Retina (tissue), 1 donor: ENCODE results near the gene LCLAT1.

ENCODE experiments used
- DNase-seq: peaks from one replicate; pipeline ENCODE4 v3.0.0-alpha.2; 2016

The LCLAT1 gene

DNA sequence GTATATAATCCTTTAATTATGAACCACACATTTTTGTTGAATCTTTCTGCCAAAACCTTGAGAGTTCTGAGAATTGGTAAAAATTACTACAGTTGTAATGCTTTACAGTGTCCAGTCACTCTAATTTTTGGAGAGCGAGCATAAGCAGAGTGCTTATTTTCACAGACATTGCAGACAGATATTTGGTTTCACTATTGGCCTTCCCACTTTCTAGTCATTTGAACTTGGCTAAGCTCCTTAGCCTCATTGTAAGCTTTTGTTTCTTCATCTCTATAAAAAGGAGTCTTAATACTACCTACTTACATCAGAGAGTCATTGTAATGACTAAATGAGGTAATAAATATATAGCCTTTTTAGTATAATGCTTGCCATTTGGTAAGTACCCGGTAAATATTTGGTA is 80.4 kb downstream of the LCLAT1 start:
- DNase-seq, result no peak

DNA sequence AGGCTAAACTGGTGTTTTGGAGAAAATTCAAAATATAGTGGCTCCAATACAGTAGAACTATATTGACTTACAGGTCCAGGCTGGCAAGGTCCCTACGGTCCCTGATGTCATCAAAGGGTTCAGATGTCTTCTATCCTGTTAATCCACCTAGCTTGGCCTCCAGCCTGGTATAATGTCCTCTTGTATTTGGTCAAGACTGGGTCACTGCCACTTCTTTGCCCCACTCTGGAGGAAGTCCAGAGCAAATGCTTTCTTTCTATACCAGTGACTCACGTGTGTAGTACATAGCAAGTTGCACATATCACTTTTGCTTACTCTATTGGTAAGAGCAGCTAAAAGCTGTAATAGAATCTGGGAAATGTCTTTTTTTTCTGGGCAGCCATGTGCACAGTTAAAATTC is 80.8 kb downstream of the LCLAT1 start:
- no peak for DNase-seq

DNA sequence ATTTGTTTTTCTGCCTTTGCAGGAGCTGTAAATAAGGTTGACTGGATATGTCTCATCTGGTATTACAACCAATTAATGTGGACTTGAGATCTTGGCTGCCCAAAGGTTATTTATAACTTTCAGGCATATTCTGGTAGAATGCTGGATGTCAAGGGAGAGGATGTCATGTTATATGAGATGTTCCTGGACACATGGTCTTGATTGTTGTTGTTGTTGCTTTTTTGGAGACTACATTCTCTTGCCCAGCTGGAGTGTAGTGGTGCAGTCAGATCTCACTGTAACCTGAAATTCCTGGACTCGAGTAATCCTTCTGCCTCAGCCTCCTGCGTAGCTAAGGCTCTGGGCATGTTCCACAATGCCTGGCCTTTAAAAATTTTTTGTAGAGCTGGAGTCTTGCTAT is 83.3 kb downstream of the LCLAT1 start:
- DNase-seq, result no peak

DNA sequence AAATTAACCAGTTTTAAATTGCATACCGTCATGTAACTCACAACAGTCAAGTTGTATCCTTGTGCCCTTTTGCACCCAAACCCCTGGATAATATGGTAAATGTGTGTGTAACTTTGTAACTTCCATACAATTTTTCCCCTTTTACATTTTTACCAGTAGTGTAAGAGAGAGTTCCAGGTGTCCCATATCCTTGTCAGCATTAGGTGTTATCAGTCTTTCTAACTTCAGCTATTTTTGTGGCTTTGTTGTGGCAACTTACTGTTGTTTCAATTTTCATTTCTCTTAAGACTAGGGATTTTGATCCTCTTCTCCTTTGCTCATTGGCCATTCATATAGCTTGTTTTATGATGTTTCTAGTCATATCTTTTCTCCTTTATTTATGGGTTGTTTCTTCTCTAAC is 94.6 kb downstream of the LCLAT1 start:
- DNase-seq, result no peak

DNA sequence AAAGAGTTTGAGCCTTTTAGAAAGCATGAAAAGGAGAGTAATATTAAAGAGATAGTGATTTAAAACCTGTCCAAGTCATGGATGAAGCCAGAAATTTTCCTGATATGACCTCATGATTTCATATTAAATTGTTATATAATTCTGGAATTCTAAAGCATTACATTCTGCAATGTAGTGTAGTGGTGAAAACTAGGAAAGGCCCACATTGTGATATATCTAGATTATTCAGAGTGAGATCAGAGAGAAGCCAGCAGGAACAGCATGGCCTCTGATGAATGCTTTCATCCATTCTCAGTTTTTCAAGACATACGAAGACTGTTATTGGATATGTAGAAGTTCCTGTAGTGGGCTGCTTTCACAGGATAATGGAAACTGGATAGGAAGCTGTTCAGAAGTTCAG is 98.8 kb downstream of the LCLAT1 start:
- no peak for DNase-seq

DNA sequence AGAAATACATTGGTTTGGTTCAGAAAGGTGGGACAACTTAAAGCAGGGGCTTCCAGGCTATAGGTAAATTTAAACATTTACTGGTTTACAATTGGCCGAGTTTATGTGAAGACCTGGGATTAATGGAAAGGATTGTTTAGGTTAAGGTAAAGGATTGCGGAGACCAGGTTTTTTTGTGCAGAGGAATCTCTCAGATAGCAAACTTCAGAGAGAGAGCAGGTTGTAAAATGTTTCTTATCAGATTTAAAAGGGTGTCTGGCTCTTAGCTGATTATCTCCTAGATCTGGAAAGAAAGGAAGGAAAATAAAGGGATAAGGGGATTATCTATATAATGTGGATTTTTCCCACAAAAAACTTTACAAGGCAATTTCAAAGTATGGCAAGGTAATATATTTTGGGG is 101.3 kb downstream of the LCLAT1 start:
- no peak for DNase-seq

DNA sequence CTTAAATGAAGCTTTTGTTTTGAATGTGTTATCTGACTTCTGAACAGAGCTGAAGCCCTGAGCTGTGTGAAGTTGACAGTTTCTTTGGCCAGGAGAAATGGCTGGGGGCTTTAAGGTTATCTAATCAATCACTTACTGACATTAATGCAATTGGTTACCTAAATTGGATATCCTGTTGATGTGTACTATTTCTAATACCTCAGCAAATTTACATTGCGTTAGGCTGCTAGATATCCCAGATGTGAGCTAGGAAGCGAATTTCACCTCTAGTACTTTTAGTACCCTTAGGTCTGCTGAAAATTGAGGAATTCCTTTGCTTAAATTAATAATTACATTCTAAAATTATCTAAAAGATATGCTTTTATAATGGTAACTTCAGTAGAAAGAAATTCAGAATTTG is 102.0 kb downstream of the LCLAT1 start:
- DNase-seq, result no peak

DNA sequence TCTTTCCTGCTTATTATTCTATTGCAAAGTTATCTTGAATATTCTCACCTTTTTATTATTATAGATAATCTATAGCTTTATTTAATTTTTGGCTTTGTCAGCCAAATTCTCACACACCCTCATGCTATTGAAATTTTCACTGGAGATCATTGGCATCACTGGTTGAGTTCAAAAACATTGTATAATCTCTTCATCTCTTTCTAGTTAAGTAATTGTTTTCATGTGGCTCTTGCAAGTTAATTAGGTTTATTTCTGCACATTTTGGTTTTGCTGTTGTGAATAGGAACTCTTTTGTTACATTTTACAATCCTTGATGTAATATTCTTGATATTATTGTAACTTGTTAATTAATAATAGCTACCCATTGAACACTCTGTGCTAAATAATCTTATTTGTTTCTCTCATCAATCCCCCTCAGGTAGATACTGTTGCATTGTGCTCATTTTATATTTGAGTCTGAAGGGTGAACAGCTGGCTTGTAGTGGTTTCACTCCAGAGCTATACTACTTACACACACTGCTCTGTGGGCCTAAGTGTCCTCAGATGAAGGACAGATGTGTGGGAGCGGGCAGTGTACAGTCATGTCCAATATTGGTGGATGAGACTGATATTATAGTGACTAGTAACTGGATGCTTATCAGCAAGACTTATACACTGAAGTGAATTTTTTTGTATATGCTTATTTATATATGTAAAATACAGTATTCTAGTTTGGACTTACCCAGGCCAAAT is 112.7 kb downstream of the LCLAT1 start:
- DNase-seq, result no peak

DNA sequence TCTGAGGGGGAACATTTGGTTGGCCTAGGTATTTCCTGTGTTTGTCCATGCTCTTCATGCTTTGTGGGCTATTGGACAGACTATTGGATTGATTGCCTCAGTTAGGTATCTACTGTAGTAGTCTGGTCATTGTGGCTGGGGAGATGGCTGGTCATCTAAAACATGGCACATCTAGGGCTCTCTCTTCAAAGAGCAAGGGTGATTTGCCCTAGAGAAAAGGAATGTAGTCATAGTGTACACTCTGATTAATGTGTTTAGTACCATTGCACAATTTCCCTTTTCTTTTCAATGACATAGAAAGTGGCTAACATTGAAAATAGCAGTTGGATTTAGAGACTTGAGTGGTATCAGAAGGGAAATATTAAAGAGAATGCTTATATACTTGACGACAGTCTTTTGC is 114.3 kb downstream of the LCLAT1 start:
- DNase-seq, result no peak

DNA sequence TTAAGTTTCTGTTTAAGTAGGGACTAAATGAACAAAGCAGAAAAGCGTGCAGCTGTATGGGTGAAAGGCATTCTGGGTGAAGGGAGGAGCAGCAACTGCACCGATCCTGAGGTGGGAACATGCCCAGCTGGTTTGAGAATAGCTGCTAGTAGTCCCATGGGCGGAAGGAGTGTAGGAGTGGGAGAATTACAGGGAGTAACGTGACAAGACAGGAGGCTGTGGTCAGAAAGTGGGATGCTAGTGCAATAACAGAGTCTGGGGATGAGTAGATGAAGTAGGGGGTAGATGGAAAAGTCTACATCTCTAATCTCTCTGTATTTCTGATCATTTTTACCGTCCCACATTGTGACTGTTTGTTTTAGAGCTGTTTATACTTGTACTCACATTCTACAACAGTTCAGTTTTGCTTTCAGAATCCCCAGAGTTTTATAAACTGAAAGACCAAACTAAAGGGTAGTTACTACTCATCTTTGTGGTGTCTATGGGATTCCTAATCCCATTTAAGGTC is 118.9 kb downstream of the LCLAT1 start:
- DNase-seq, result peak; percentile 6

DNA sequence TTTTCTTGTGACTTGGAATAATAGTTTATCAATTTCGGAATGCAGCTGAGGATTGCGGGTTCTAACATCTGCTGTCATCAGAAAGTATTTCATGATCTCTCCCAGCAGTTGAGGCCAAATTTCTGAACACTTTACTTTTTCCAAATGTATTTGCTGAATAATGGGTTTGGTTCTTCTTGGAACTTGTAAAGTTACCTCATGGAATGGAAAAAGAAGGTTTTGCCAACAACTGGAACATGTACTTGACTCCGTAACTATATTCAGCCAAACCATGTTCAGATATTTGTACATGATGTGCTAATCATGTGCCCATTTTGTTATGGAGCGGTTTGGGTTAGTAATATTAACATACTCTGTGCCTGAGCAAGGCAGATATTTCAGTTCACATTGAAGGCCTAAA is 119.6 kb downstream of the LCLAT1 start:
- DNase-seq, result no peak

DNA sequence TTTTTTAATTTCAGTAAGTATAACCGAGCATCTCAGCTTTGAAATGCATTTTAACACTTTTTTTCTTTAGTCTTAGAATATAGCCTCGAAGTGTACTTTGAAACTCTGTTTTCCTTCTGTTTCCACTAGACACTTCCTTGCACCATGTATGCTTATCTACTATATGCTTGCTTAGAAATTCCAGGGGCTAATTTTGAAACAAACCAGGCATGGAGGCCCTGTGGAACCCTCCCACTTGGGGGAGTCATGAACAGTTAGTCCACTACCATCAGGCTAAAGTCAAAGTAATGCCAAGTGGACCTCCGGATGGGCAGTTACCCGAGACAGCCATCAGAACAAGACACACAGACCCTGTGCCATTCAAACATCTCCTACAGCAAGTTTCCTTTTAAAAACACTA is 120.3 kb downstream of the LCLAT1 start:
- no peak for DNase-seq

DNA sequence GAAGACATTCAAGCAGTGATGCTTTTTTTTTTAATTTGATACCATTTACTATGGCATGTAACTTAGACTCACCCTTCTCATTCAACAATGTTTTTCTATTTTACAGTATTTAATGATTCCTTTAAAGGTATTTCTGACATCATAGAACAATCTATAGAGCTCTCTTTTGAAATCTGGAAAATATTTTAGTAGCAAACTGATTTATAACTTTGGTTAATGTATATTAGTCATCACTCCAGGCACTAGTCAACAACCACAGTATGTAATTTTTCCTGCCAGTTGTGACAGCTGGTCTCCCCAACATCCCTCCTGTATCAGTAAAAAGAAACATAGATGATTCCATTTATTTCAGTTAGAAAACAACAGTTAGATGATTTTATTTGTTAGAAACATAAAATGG is 122.9 kb downstream of the LCLAT1 start:
- no peak for DNase-seq

DNA sequence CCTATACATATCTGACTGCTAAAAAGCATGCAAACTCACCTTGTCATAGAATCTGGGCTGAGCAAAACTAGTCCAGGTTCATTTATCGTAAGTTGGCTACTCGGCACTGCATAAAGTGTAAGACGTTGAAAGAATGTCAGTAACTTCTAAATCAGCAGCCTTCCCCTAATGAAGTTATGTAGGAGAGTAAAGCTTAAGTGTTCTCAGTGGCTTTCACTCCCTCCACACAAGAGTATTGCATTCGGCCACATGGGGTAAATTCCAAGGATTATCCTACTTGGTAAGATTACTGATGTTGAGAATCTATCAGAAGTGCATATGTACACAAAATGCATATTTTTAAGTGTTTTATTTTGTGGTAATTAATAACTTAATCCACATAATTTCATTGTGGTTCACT is 130.1 kb downstream of the LCLAT1 start:
- DNase-seq, result no peak

DNA sequence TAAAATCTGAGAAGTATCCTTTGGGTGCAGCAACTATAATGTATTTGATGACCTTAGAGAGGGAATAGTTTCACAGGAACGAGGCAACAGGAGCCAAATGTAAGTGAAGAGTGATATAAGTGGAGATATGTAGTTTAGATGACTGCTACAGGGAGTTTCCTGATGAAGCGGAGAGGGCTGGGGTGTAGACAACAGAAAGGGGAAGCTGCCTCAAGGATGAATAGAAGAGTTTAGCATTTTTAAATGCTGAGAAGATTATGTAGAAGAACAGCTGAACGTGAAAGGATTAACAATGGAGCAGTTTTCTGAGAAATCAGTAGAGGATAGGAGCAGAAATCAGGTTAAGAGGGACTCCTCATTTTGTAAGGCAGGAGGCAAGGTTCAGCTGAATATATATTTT is 133.3 kb downstream of the LCLAT1 start:
- no peak for DNase-seq

DNA sequence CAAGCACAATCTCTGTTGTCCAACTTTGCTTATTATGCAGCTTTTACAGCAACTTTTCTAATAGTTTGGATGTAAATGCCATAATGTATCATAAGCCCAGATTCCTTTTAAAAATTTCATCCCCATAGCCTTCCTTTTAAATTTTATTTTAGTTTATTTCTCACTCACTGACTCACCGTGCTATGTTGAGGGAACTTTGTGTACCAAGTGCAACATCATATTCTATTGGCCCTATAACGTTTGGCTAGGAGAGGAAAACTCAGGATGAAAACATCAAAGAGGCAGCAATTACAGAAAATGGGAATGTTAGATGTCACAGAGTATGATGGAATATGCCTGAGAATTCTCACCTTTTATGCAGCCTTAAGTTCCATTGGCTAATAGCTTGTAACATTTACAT is 135.5 kb downstream of the LCLAT1 start:
- DNase-seq, result no peak

DNA sequence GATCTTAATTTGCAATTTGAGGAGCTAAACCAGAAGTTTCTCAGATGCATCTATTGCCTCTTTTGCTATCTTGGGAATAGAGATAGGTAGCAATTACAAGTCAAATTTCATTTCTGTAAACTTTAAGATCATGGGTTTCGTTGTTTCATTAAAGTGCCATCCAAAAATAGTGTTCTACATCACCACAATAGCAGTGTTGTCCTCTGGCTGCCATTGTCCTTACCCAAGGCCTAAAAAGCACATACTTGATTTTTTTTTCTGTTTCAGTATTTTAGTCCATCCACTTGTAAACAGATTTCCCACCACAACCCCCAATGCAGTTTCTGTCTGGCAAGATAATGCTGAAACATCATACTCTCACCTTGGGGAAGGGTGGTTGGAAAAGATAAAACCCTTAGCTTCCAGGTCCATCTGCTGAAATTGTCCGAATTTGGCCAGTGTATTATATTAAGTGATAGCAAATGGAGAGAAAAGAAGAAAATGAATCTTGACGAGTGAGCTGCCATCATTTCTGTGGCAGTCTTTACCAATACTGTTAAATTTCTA is 136.2 kb downstream of the LCLAT1 start:
- no peak for DNase-seq

DNA sequence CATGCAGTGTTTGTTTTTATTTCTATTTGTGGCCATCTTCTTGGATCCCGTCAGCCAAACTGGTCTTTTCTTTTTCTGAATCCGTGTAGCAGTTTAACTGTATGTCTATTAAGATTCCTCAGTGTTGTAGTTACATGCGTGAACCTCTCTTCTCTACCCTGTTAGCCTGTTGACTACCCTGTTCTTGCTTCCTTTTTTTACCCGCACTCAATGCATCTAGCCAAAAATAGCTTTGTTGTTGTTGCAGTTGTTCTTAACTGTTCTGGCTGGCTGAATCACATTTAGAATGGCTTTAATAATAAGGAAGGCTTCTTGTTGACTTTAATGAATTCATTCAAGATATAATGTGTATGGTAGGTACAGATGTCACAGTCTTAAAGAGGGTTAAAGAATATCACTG is 137.1 kb downstream of the LCLAT1 start:
- no peak for DNase-seq

DNA sequence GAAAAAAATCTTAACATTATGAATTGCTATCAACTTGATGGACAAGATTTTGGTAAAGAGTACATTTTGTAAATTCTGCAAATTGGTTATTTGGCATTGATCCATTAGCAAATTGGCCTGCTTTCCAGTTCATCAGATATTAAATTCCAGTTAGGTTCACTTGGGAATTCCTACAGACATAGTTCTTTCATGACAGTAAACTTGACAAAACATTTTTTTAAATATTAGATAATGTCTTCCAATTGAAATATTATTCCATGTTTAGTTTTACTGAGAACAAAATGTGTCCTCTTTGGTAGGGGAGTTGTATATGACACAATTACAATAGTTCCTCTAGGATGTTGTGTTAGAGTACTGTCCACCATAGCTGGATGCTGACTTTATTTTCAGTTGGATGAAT is 141.9 kb downstream of the LCLAT1 start:
- no peak for DNase-seq

DNA sequence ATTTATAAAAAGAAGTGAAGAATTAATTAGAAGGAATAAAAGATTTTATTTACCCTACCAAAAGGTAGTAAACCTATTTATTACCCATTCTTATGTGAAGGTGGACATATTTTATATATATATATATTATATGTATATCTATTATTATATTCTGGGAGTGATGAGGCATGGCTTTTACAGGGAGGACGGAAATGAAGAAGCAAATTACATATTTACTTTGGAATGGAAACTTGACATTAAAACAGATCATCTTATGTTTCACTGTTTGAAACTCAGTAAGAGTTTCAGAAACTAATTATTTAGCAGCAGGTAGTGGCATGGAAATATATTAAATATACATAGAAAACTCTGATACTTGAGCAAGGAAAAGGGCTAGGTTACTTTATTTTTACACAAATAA is 143.4 kb downstream of the LCLAT1 start:
- DNase-seq, result no peak

DNA sequence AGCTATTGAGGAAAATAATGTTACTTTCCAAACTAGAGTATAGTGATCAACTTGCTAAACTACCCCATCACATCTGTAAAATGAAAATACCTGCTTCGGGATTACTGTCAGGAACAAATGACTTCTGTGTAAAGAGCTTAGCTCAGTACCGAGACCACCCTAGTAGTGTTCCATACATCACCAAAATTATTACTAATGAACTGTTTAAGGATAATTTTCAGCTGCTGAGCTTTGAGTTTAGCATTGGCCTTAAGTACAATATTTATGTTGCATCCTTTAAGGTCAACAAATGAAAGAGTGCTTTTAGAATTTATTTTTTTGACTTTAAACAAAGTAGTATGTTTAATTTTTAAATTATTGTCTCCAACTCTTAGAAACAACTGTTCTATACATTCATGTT is 144.1 kb downstream of the LCLAT1 start:
- DNase-seq, result no peak

DNA sequence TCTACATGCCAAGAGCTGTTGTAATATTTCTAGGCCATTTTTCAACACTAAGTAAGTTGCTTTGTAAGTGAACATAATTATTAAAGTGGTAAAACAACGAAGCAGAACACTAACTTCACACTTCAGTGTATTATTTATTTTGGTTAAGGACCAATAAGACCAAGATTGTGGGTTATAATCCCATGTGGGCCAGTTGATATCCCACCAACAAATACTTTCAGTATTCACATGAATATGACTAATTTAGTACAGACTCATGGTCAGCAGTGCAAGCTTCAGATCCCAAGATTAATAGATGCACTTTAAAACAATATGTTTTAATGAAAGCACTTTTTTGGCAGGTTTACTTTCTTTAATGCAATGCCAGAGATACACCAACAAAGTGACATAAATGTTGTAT is 154.3 kb downstream of the LCLAT1 start:
- DNase-seq, result no peak

DNA sequence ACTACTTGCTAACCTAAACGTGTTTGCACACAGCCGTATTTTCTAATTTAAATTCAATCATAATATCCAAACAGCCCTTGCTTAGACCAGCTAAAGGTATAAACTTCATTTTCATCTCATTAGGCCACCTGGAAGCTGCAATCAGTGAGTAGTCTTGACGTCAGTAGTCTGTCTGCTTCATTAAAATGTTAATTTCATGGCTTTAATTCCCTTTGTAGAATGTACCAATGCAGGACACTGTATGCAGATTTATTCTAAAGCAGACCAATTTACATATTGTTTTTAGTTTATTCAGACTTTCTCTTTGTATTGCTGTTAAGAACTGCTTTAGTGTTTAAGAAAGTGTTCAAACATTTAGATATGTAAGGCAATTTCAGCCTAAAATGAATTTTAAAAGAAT is 158.2 kb downstream of the LCLAT1 start:
- DNase-seq, result no peak

DNA sequence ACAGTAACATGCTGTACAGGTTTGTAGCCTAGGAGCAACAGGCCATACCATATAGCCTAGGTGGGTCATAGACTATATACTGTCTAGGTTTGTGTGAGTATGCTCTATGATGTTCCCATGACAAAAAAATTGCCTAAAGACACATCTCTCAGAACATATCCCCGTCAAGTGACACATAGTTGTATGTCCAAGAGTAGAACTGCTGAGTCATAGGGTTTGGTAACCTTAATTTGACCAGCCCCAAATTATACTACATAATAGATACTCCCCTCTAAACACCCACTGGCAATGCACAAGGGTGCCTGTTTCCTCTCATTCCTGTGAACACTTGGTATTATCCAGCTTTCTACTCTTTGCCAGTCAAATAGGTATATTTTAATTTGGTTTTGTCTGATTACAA is 161.6 kb downstream of the LCLAT1 start:
- DNase-seq, result no peak

DNA sequence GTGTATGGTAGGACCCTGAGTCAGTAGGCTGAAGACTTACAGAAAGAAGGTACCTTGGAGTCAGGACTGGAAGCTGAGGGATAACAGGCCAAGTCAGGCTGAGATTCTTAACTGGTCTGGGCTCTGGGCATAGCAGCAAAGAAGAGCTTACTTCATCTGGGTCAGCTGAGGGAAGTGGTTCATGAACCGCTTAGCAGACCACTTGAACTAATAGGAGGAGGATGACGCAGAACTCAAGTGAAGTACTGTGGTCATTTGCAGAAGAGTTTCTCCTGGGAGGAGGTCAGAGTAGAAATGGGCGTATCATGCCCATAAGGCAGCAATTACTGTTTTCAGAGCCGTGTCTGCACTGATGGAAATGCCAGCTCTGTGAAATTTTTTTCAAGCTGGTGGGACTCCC is 164.5 kb downstream of the LCLAT1 start:
- DNase-seq, result peak; percentile 26
